HG03469 (cell line): ENCODE measurements around the gene ITPRID1.

Source experiments
- ATAC-seq: cut with Tn5 transposase; IDR thresholded peaks from one replicate; pipeline ENCODE4 v1.9.1; 2021; ENCODE audit warnings: mild to moderate bottlenecking, moderate library complexity, moderate number of reproducible peaks; ENCODE audit not compliant: unreplicated experiment

The ITPRID1 gene

DNA sequence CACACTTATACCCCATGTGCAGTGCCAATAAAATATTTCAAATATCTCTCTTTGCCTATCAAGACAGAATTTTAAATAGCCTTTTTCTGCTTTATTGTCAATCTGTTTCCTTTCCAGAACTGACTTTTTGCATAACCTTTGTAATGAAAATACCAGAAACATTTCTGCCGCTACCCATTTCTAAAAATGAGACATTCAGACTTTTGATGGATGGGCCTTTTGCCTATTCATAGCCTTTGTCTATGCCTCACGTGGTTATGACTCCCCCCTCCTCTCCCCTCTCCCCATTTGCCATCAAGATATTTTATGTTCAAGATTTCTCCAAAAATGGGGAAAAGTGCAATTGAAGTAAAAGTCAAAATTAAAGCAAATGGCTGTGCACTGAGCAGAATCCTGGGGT is 179.0 kb downstream of the ITPRID1 start:
- ATAC-seq = no peak

DNA sequence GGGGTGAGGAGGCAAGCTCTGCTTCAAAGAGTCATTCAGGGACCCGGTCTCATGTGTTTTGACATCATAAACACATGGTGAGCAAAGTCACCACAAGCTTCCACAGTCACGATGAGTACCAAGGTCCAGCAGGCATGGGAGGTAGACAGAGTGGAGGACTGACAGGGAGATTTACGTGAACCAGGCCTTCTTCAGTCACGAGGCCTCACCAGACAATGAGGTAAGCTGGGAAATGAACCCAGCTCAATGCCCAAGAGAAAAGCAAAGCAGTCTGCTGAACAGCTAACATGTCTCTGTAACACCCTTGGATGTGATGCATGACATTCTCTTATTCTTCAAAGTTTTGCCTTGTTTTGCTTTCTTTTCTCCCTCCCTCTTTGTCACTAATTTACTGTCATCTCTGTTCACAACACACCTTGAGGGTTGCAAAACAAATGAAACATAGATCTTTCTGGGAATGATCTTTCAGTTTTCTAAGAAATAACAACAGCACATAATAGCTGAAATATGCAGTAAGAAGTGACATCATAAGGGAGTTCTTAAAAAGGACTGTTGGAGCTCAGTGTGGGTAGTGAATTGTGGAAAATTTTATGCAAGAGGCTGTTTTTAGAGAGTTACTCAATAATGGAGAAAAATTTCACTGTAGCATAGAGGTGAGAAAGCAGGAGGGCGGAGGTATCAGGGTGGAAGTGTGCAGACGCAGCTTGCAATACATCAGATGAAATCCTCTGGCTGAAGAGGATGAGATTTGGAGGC is 182.1 kb downstream of the ITPRID1 start:
- ATAC-seq = no peak

GRCh38 chr7:31699050-31699449 is 185.2 kb downstream of the ITPRID1 start:
- ATAC-seq = no peak

GRCh38 chr7:31702354-31702753 is 188.5 kb downstream of the ITPRID1 start:
- no peak for ATAC-seq

GRCh38 chr7:31705377-31705776 is 191.5 kb downstream of the ITPRID1 start:
- no peak for ATAC-seq

- ATAC-seq = no peak
These were observed 193.2 kb downstream of the ITPRID1 start for GRCh38 chr7:31707089-31707488.
